Measurements from ENCODE around the gene PEX5L.
A peak's percentile ranks its signal among the peaks of the same experiment; 100 is the strongest.

DNA sequence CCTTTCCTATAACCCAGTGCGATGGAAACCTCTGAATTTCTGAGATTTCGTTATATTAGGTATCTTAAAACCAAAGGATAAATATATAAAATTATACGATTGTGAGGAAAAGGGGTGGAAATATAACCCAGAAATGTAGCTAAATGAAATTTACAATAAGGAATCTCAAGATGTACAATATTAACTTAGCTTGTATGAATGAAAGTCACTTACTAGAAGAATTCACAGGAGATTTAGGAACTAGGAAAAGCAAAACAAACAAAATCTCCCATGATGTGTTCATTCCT lies 224.7 kb downstream of the PEX5L start:
- TF ChIP-seq POLR2A (IDR thresholded peaks at IDR 0.05; ENCODE audit: low read length): no peak
- TF ChIP-seq, protein P1, sequence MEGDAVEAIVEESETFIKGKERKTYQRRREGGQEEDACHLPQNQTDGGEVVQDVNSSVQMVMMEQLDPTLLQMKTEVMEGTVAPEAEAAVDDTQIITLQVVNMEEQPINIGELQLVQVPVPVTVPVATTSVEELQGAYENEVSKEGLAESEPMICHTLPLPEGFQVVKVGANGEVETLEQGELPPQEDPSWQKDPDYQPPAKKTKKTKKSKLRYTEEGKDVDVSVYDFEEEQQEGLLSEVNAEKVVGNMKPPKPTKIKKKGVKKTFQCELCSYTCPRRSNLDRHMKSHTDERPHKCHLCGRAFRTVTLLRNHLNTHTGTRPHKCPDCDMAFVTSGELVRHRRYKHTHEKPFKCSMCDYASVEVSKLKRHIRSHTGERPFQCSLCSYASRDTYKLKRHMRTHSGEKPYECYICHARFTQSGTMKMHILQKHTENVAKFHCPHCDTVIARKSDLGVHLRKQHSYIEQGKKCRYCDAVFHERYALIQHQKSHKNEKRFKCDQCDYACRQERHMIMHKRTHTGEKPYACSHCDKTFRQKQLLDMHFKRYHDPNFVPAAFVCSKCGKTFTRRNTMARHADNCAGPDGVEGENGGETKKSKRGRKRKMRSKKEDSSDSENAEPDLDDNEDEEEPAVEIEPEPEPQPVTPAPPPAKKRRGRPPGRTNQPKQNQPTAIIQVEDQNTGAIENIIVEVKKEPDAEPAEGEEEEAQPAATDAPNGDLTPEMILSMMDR (IDR thresholded peaks at IDR 0.05): no peak
- no peak for TF ChIP-seq NR3C1 (IDR thresholded peaks at IDR 0.05)
- TF ChIP-seq JUN (IDR thresholded peaks at IDR 0.05): no peak
- no peak for TF ChIP-seq ESRRA (IDR thresholded peaks at IDR 0.05; ENCODE audit: borderline replicate concordance, low read length)
- no peak for TF ChIP-seq NFE2L2 (conservative IDR thresholded peaks at IDR 0.05; ENCODE audit: low read length)
- TF ChIP-seq MAZ (IDR thresholded peaks at IDR 0.05; ENCODE audit: borderline replicate concordance, low read depth, low read length): no peak
- no peak for TF ChIP-seq MAX (IDR thresholded peaks at IDR 0.05)
- TF ChIP-seq CHD4 (IDR thresholded peaks at IDR 0.05; ENCODE audit: borderline replicate concordance): no peak
- no peak for TF ChIP-seq HDAC2 (IDR thresholded peaks at IDR 0.05)
- no peak for TF ChIP-seq KDM1A (IDR thresholded peaks at IDR 0.05; ENCODE audit: low read depth)
- no peak for TF ChIP-seq MYC (IDR thresholded peaks at IDR 0.05; ENCODE audit: borderline replicate concordance, low read length)
- no peak for TF ChIP-seq EHMT2 (IDR thresholded peaks at IDR 0.05; ENCODE audit: low read depth)
- peak; percentile 83; the same call in 1 of the 2 replicates for TF ChIP-seq RNF2 (IDR thresholded peaks at IDR 0.05; ENCODE audit: borderline replicate concordance, low read depth)

Measured in A549 (cell line).